Naive B cell (primary cell): ENCODE results near the gene SSH3. TPM values are rescaled to one million over a fixed set of nuclear protein-coding genes. Genes with fewer than 3 reads are reported as not detected.

ENCODE experiments used
- ATAC-seq, 2 donors: fragments of 150-1000 bp; cut with Tn5 transposase; 2 replicates each; pipeline ENCODE4 v1.10.0; 2021; ENCODE audit warnings: low read depth in 2 of 2, mild to moderate bottlenecking in 2 of 2, moderate library complexity in 2 of 2
- DNase-seq: peaks from one replicate; pipeline ENCODE4 v3.0.0; 2022
- H3K27ac Mint-ChIP-seq, 6 donors: one replicate each; pipeline ENCODE4 v1.8.0; 2020 to 2022; ENCODE audit warnings: mild to moderate bottlenecking in 6 of 6, mixed read lengths in 6 of 6, moderate library complexity in 5 of 6, inconsistent platforms in 2 of 6
- H3K27me3 Mint-ChIP-seq, 3 donors: one replicate each; pipeline ENCODE4 v1.8.0; 2021 to 2022; ENCODE audit warnings: mixed read lengths in 3 of 3, mild to moderate bottlenecking in 1 of 3
- H3K36me3 Mint-ChIP-seq, 2 donors: one replicate each; pipeline ENCODE4 v1.8.0; 2020 to 2022; ENCODE audit warnings: mixed read lengths in 2 of 2, inconsistent platforms in 1 of 2, mild to moderate bottlenecking in 1 of 2
- H3K4me1 Mint-ChIP-seq, 3 donors: one replicate each; pipeline ENCODE4 v1.8.0; 2020 to 2022; ENCODE audit warnings: mixed read lengths in 3 of 3, inconsistent platforms in 1 of 3, mild to moderate bottlenecking in 1 of 3, moderate library complexity in 1 of 3
- H3K4me3 Mint-ChIP-seq, 8 donors: one replicate each; pipeline ENCODE4 v1.8.0; 2020 to 2022; ENCODE audit warnings: mild to moderate bottlenecking in 8 of 8, mixed read lengths in 8 of 8, moderate library complexity in 8 of 8, inconsistent platforms in 2 of 8
- H3K9me3 Mint-ChIP-seq, 7 donors: one replicate each; pipeline ENCODE4 v1.8.0; 2020 to 2022; ENCODE audit warnings: mixed read lengths in 7 of 7, mild to moderate bottlenecking in 5 of 7, inconsistent platforms in 2 of 7, moderate library complexity in 1 of 7
- polyA plus RNA-seq, 6 donors: library from polyadenylated mRNA; unstranded; fragments of 300-500 nt; fragmentation: Illumina TruSeq; gene quantifications; one replicate each; pipeline ENCODE4 v1.2.3, GENCODE V29; 2021; ENCODE audit warnings: low read depth in 6 of 6

Gene SSH3
- polyA plus RNA-seq, 6 donors from 2014 or later = 0.18 TPM; not detected in 5

GRCh38 chr11:67307545-67308001 is 4.2 kb downstream of the SSH3 start:
- H3K4me3 Mint-ChIP-seq = no peak overlapping the region
- H3K9me3 Mint-ChIP-seq = no peaks in the 10 kb centered on the region
- peaks cover 3 to 7% (median 6%) of the 10 kb centered on the region in 3 donors for H3K4me1 Mint-ChIP-seq
- DNase-seq = no peak
- no peaks in the 10 kb centered on the region for H3K27me3 Mint-ChIP-seq
- H3K27ac Mint-ChIP-seq = no peak overlapping the region
- ATAC-seq = no peak
- H3K36me3 Mint-ChIP-seq = no peaks in the 10 kb centered on the region

GRCh38 chr11:67308031-67308866 is 4.9 kb downstream of the SSH3 start:
- no peak overlapping the region for H3K27ac Mint-ChIP-seq
- DNase-seq (no peak), ATAC-seq (no peak)
- H3K27me3 Mint-ChIP-seq = no peaks in the 10 kb centered on the region
- H3K4me3 Mint-ChIP-seq = no peak overlapping the region
- peaks cover 10 to 11% (median 10%) of the 10 kb centered on the region in 3 donors for H3K4me1 Mint-ChIP-seq
- H3K36me3 Mint-ChIP-seq = no peaks in the 10 kb centered on the region
- no peaks in the 10 kb centered on the region for H3K9me3 Mint-ChIP-seq

GRCh38 chr11:67309166-67309565 is 5.8 kb downstream of the SSH3 start:
- Mint-ChIP-seq H3K36me3 (no peaks in the 10 kb centered on the region), H3K4me3 (no peak overlapping the region)
- ATAC-seq = no peak

GRCh38 chr11:67309661-67310061 is 6.3 kb downstream of the SSH3 start:
- H3K36me3 Mint-ChIP-seq = no peaks in the 10 kb centered on the region
- no peak for DNase-seq
- H3K9me3 Mint-ChIP-seq = no peaks in the 10 kb centered on the region
- H3K4me3 Mint-ChIP-seq = peak overlapping the region in 1 of 8 donors; percentile 16
- H3K27me3 Mint-ChIP-seq = no peaks in the 10 kb centered on the region
- no peak overlapping the region for H3K27ac Mint-ChIP-seq
- peaks cover 12 to 19% (median 18%) of the 10 kb centered on the region in 3 donors for H3K4me1 Mint-ChIP-seq
- no peak for ATAC-seq

More at GRCh38 chr11:67309166-67309565, 5.8 kb downstream of the SSH3 start:
- Mint-ChIP-seq H3K27me3 (no peaks in the 10 kb centered on the region), H3K27ac (no peak overlapping the region), H3K9me3 (no peaks in the 10 kb centered on the region), H3K4me1 (peaks cover 14 to 17% (median 16%) of the 10 kb centered on the region in 3 donors)
- DNase-seq = no peak

- H3K36me3 Mint-ChIP-seq = no peaks in the 10 kb centered on the region
- H3K9me3 Mint-ChIP-seq = no peaks in the 10 kb centered on the region
- no peak for ATAC-seq
- peak overlapping the region in 1 of 6 donors; percentile 44 for H3K27ac Mint-ChIP-seq
- no peak overlapping the region for H3K4me3 Mint-ChIP-seq
- H3K4me1 Mint-ChIP-seq = peaks cover 12 to 19% (median 18%) of the 10 kb centered on the region in 3 donors
- DNase-seq = no peak
- H3K27me3 Mint-ChIP-seq = no peaks in the 10 kb centered on the region
These were observed 7.1 kb downstream of the SSH3 start for GRCh38 chr11:67310246-67311050.

- H3K27me3 Mint-ChIP-seq = no peaks in the 10 kb centered on the region
- peak overlapping the region in 1 of 6 donors; percentile 44 for H3K27ac Mint-ChIP-seq
- H3K4me1 Mint-ChIP-seq = peaks cover 12 to 19% (median 18%) of the 10 kb centered on the region in 3 donors
- ATAC-seq (no peak), DNase-seq (no peak)
- no peaks in the 10 kb centered on the region for H3K9me3 Mint-ChIP-seq
- no peak overlapping the region for H3K4me3 Mint-ChIP-seq
- H3K36me3 Mint-ChIP-seq = no peaks in the 10 kb centered on the region
These were observed 7.8 kb downstream of the SSH3 start for GRCh38 chr11:67311051-67311555.

- no peak overlapping the region for H3K4me3 Mint-ChIP-seq
- DNase-seq (no peak), ATAC-seq (no peak)
- H3K4me1 Mint-ChIP-seq = peaks cover 14 to 22% (median 18%) of the 10 kb centered on the region in 3 donors
- H3K36me3 Mint-ChIP-seq = no peaks in the 10 kb centered on the region
- H3K27ac Mint-ChIP-seq = peak overlapping the region in 1 of 6 donors; percentile 75
- no peaks in the 10 kb centered on the region for H3K27me3 Mint-ChIP-seq
- no peaks in the 10 kb centered on the region for H3K9me3 Mint-ChIP-seq
These were observed 8.3 kb downstream of the SSH3 start for GRCh38 chr11:67311556-67312082.

GRCh38 chr11:67312187-67313021 is 9.1 kb downstream of the SSH3 start:
- peaks cover 17 to 27% (median 19%) of the 10 kb centered on the region in 3 donors for H3K4me1 Mint-ChIP-seq
- no peaks in the 10 kb centered on the region for H3K36me3 Mint-ChIP-seq
- H3K9me3 Mint-ChIP-seq = no peaks in the 10 kb centered on the region
- no peaks in the 10 kb centered on the region for H3K27me3 Mint-ChIP-seq
- H3K27ac Mint-ChIP-seq = peak overlapping the region in 3 of 6 donors; percentile 1 to 92 (median 53)
- peak overlapping the region in 2 of 8 donors; percentile 6 to 13 for H3K4me3 Mint-ChIP-seq
- DNase-seq (no peak), ATAC-seq (no peak)

- H3K27me3 Mint-ChIP-seq = no peaks in the 10 kb centered on the region
- peak overlapping the region in 4 of 6 donors; percentile 1 to 57 (median 40) for H3K27ac Mint-ChIP-seq
- H3K4me1 Mint-ChIP-seq = peaks cover 21 to 34% (median 24%) of the 10 kb centered on the region in 3 donors
- peaks cover 0 to 4% of the 10 kb centered on the region in 2 donors for H3K36me3 Mint-ChIP-seq
- H3K9me3 Mint-ChIP-seq = no peaks in the 10 kb centered on the region
- no peak for ATAC-seq
- DNase-seq = no peak
- H3K4me3 Mint-ChIP-seq = peak overlapping the region in 3 of 8 donors; percentile 3 to 54 (median 16)
These were observed 10.0 kb downstream of the SSH3 start for GRCh38 chr11:67313125-67313890.

- no peaks in the 10 kb centered on the region for H3K9me3 Mint-ChIP-seq
- peaks cover 28 to 42% (median 30%) of the 10 kb centered on the region in 3 donors for H3K4me1 Mint-ChIP-seq
- peak overlapping the region in 2 of 6 donors; percentile 37 to 64 for H3K27ac Mint-ChIP-seq
- peaks cover 0 to 4% of the 10 kb centered on the region in 2 donors for H3K36me3 Mint-ChIP-seq
- H3K4me3 Mint-ChIP-seq = peak overlapping the region in 2 of 8 donors; percentile 24 to 34
- ATAC-seq (no peak), DNase-seq (no peak)
- no peaks in the 10 kb centered on the region for H3K27me3 Mint-ChIP-seq
These were observed 10.9 kb downstream of the SSH3 start for GRCh38 chr11:67314218-67314617.

GRCh38 chr11:67315325-67315909 is 12.1 kb downstream of the SSH3 start:
- no peak for ATAC-seq
- Mint-ChIP-seq H3K9me3 (no peaks in the 10 kb centered on the region), H3K4me1 (peaks cover 32 to 45% (median 35%) of the 10 kb centered on the region in 3 donors), H3K27me3 (no peaks in the 10 kb centered on the region), H3K4me3 (peak overlapping the region in 7 of 8 donors; percentile 26 to 98 (median 73)), H3K27ac (peak overlapping the region in 2 of 6 donors; percentile 47 to 57), H3K36me3 (peaks cover 0 to 4% of the 10 kb centered on the region in 2 donors)
- no peak for DNase-seq

- H3K27me3 Mint-ChIP-seq = no peaks in the 10 kb centered on the region
- H3K9me3 Mint-ChIP-seq = no peaks in the 10 kb centered on the region
- ATAC-seq = no peak
- peak overlapping the region; percentile 91 to 100 (median 98) for H3K4me3 Mint-ChIP-seq
- H3K36me3 Mint-ChIP-seq = peaks cover 0 to 4% of the 10 kb centered on the region in 2 donors
- no peak for DNase-seq
- peak overlapping the region in 4 of 6 donors; percentile 30 to 96 (median 66) for H3K27ac Mint-ChIP-seq
- H3K4me1 Mint-ChIP-seq = peaks cover 36 to 48% (median 39%) of the 10 kb centered on the region in 3 donors
These were observed 13.5 kb downstream of the SSH3 start for GRCh38 chr11:67316882-67317204.
